Globus pallidus (tissue), 1 donor: ENCODE data around the gene ITIH6.
"Not testable (repeated sequence)": the region's sequence is repeated elsewhere in the genome, so short reads cannot be mapped to it uniquely, and the experiment has no call there.

ENCODE experiments used
- DNase-seq: peaks from one replicate; pipeline ENCODE4 v3.0.0-alpha.2; 2015; ENCODE audit warnings: low spot score

Gene ITIH6, protein sequence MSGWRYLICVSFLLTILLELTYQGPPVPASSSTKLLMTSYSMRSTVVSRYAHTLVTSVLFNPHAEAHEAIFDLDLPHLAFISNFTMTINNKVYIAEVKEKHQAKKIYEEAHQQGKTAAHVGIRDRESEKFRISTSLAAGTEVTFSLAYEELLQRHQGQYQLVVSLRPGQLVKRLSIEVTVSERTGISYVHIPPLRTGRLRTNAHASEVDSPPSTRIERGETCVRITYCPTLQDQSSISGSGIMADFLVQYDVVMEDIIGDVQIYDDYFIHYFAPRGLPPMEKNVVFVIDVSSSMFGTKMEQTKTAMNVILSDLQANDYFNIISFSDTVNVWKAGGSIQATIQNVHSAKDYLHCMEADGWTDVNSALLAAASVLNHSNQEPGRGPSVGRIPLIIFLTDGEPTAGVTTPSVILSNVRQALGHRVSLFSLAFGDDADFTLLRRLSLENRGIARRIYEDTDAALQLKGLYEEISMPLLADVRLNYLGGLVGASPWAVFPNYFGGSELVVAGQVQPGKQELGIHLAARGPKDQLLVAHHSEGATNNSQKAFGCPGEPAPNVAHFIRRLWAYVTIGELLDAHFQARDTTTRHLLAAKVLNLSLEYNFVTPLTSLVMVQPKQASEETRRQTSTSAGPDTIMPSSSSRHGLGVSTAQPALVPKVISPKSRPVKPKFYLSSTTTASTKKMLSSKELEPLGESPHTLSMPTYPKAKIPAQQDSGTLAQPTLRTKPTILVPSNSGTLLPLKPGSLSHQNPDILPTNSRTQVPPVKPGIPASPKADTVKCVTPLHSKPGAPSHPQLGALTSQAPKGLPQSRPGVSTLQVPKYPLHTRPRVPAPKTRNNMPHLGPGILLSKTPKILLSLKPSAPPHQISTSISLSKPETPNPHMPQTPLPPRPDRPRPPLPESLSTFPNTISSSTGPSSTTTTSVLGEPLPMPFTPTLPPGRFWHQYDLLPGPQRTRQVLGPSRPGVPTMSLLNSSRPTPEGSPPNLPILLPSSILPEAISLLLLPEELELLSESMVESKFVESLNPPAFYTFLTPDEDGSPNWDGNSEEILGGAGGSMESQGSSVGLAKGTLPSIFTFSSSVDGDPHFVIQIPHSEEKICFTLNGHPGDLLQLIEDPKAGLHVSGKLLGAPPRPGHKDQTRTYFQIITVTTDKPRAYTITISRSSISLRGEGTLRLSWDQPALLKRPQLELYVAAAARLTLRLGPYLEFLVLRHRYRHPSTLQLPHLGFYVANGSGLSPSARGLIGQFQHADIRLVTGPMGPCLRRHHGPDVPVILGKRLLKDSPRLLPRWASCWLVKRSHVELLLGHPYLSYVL

DNA sequence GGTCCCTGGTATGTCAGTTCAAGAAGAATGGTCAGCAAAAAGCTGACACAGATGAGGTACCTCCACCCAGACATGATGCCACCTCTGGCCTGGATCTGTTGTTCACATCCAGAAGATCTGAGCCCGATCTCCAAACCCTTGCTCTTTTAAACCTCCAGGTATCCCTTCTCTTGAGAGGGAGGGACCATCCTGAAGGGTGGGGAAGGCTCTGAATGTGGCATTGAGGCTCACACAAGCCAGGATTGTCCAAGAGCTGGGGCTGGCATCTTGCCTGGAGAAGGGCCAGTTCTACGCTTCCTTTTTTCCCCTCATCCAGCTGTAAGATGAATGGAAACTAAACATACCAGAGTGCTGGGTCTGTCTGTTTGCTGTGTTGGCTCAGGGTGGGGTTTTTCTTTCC, at the start of gene ITIH6:
Gene ITIH6, minus strand, starts transcription at position 119 of the 400 bp plus-strand sequence. Its CDS starts 45 bp downstream, at position 74.
- DNase-seq, result no peak

DNA sequence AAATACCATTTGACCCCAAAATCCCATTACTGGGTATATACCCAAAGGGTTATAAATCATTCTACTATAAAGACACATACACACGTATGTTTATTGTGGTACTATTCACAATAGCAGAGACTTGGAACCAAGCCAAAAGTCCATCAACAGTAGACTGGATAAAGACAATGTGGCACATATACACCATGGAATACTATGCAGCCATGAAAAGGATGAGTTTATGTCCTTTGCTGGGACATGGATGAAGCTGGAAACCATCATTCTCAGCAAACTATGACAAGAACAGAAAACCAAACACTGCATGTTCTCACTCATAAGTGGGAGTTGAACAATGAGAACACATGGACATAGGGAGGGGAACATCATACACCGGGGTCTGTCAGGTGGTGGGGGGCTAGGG, 49.6 kb upstream of the ITIH6 start:
- not testable (repeated sequence) for DNase-seq

DNA sequence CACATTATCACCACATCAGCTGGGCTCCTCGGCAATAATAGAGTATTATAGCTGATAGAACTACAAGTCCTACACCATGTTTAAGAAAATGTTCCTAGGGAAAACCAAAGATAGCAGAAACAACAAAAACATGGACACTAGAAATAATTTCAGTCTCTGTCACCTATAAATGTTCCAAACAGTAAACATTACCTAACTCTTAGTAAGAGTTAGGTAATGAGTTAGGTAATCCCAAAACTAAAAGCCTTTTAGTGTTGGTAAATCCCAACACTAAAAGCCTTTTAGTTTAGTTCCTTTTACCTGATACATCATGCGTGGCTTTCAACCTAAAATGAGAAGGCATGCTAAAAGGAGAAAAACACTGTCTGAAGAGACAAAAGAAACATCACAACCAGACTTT, 45.0 kb upstream of the ITIH6 start:
- DNase-seq, result no peak

DNA sequence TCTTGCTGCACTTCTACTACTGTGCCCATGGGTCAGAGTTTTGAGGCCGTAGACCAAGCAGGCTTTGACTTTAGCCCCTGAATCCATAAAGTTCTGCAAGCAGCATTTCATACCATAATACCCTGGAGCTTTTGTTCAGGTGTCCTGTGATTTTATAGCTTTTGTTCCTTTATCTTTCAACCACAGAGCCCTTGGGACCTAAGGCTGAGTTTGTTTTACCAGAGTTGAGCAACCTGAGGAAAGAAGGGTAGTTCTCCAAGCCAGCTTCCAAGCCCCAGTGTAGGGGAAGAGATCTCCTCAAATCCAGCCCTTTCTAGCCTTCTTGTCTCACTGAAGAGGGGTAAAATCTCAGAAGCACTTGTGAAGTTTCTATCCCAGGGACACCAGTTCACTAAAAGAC, 44.6 kb upstream of the ITIH6 start:
- no peak for DNase-seq

DNA sequence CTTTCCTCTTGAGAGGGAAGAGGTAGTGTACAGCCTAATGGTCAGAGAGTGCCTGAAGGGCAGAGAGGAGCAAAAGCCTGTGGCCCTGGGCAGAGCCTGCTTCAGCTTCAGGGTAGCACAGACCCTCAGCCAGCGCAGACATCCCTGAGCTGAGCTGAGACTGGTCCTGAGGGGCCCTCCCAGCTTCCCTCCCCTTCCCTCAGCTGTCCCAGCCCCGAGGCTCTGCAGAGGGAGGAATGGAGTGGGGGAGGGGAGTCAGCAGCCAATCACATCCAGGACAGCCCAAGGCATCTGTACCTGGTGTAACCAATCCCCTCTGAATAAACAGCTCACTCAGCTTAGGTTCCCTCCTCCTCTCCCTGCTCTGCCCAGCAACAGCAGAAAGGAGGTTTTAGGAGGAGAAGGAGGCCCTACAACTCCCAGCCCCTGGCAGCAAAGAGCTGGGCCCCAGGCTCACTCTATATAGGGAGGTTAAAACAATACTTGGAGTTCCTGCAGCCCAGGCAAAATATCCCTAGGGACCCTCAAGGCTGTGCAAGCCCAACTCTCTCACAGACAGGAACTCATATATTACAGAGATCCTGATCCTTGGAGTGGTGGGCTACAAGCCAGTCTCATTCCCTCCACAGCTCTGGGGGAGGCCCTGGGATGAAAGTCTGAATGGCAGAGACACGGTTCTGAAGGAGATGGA, 43.3 kb upstream of the ITIH6 start:
- DNase-seq, result not testable (repeated sequence)

DNA sequence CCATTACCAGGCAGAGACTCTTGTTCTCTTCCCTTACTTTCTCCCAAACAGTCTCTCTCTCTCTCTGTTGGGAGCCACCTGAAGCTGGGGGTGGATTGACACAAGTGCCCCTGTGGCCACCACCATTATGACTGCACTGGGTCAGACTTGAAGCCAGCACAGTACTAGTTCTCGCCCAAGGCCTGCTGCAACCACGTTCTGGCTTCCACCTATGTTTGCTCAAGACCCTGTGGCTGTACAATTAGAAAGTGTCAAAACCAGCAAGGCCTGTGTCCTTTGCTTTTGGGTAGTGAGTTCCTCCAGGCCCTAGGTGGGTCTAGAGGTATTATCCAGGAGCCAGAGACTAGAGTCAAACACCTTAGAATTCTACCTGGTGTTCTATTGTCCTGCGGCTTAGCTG, 40.5 kb upstream of the ITIH6 start:
- DNase-seq, result no peak

DNA sequence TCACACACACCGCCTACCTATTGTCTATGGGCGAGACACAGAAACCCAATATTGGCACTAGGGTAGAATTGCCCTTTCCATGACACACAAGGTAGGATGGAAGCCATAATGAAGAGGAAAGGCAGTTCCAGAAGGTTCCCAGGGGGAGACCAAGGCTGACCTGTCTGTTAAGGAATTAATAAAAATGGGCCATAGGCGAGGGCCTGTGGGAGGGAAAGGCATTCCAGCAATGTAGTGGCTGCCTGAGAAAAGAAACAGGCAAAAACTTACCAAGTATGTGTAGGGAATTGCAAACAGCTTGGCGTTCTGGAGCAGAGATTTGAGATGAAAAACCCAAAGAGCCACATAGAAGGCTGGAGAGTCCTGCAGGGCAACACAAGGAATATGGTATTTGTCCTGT, 28.5 kb upstream of the ITIH6 start:
- DNase-seq, result no peak

DNA sequence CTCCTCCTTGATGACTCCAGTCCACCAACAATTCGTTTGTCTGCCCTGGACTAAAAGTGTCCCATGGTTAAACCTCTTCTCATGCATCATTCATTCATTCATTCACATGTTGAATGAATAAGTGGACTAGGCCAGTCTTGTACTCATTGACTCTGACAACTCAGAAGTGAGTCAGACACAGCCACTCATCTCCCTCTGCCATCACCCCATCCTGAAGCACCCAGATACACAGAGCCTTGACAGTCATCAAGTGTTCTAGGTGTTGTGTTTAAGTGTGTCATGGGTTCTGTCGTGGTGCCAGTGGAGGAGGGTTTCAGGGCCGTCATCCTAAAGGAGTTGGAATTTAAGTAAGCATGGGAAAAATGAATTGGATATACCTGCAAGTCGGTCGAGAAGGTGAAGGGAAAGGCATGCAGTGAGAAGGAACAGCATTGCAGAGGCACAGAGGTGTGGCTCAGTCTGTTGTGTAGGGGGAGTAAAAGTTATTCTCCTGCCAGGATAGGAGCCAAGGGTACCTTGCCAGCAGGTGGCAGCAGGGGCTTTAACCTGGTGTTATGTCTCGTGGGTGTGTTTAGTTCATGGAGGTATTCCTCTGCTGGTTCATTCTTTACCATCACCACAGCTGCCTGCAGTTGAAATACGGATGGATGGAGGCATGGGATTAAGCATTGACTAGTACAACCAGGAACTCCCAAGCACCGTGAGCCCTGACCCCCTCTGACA, 27.8 kb upstream of the ITIH6 start:
- no peak for DNase-seq

DNA sequence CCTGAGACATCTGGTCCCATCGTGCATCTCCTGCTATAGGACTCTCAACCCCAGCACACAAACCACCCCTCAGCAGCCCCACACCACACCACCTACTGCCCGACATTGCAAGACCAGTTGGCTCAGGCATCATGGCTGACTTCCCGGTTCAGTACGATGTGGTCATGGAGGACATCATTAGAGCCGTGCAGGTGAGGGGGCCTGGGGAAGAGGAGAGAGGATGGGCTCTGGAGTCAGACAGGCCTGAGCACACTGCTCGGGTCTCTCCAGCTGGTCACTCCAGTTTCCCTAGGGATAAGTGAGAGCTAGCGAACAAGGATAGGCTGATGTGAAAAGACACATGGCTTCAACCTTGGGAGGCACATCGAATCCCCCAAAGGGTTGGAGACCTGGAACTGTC, 26.7 kb upstream of the ITIH6 start:
- DNase-seq, result no peak

DNA sequence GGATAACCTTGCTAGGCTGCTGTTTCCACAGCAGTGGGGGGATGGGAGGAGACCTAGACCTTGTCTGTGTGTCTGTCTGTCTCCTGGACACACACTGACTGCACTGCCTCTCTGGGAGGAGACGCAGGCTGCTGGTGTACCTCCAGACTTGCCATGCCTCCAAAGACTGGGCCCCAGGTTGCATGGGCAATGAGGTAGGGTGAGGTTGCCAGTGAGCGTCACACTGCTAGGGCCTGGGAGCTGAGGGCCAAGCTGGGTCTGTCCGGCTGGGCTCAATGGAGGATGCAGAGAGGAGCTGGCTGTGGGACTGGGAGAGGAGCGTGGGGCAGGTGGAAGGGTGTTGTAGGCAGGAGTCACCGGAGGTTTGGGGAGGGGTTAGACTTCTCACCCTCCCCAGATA, 26.1 kb upstream of the ITIH6 start:
- no peak for DNase-seq

DNA sequence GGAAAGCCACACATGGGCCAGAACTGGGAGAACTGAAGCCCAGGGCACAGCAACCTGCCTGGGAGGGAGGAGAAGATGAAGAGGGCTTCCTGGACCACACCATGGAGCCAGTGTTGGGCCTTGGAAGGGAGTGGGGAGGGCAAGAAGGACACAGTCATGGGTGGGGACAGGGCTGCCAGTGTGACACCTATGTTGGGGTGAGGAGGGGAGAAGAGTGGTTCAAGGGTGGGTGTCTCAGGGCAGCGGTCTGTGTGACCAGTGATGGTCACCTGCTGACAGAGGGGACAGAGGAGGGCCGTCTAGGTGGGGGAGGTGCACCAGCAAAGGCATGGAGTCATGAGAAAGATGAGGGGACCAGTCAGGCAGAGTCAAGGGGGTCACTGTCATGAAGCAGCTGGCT, 23.3 kb upstream of the ITIH6 start:
- no peak for DNase-seq

DNA sequence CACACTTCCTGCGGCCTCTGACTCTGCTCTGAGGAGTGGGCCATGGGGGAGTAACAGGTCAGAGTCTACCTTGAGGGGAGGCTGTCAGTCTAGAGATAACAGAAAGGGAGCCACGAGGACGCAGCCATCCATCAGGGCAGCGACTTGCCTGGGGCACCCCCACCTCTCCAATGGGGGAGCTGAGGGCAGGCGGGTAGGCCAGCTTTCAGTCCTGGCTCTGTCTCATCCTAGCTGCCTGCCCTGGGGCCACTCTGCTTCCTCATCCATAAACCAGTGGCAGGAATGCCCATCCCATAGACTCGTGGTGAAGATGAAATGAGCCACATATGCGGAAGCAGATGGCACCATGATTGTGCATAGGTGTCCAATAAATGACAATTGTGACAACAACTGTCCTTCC, 22.7 kb upstream of the ITIH6 start:
- DNase-seq, result no peak

DNA sequence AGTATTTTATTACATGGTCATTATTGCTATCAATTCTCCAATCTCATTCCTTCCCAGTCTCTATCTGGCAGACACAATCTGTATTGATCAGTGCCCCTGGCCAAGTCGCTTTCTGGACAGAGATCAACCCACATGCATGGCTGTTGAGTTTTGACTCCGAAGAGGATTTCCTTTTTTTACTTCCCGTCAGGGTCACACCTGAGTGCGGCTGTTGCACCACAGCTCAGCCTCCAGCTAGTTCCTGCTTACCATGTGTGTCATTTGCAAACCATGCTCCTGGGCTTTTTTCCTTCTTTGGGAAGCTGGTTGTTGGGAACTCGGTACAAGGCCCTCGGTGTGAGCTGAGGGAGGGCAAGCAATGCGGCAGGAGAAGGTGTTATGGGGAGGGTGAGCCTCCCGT, 21.1 kb upstream of the ITIH6 start:
- no peak for DNase-seq

DNA sequence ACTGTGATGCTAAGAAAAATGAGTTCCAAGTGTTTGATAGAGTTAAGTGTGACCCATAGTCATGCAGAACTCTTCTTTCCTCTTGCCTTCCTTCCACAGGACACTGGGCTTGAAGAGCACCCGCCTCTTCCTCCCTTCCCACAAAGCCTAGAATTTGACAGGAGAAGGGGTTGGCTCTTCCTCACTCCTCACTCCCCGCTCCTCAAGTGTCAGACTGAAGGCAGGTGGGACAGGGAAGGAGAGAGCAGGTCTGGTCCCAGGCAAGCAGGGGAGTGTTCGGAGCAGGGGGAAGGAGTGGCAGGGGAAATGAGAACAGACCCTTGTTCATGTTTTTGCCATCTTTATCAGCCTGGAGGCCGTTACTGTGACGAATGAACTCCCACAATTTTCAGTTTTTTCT, 20.2 kb upstream of the ITIH6 start:
- no peak for DNase-seq

DNA sequence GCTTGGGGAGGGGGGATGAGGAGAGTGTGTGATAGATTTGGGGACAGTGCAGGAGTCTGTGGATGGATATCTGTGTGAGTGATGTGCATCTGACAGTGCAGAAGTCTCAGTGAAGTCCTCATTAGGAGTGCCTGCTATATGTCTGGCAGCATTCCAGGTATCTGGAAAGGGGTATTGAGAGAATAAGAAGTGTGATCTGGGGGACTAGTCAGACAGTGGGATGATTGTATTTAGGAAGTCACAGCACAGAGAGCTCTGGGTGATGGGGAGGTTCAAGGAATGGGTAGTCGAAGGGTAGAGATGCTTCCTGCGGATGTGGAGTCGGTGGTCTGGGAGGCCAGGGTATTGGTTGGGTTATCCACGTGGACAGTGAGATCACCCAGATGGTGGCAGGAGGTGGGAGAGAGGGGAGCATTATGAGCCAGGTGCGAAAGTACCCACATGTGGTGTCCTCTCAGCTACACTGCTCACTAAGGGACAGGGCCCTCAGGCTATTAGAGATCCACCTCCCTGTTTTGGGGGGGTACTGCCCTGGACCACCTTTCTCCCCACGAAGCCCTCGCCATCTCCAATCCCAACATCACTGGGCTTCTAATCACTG, 19.3 kb upstream of the ITIH6 start:
- DNase-seq, result no peak

DNA sequence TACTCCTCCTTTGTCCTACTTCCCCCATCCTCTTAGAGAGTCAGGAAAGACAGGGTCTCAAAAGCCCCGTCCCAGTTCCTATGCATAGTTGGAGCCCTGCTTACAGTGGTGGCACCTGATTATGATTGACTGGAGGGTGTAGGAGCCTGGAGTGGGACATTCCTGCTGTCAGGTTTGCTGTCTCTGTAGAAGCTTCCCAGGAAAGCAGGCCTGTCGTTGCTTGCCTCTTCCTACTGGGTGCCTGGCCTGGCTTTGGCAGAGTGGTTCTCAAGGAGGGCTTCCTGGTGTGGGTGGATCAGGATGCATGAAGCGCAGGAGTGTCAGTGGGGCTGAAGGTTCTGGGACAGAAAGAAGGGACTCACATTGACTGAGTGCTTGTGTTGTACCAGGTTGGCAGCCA, 14.3 kb upstream of the ITIH6 start:
- no peak for DNase-seq

DNA sequence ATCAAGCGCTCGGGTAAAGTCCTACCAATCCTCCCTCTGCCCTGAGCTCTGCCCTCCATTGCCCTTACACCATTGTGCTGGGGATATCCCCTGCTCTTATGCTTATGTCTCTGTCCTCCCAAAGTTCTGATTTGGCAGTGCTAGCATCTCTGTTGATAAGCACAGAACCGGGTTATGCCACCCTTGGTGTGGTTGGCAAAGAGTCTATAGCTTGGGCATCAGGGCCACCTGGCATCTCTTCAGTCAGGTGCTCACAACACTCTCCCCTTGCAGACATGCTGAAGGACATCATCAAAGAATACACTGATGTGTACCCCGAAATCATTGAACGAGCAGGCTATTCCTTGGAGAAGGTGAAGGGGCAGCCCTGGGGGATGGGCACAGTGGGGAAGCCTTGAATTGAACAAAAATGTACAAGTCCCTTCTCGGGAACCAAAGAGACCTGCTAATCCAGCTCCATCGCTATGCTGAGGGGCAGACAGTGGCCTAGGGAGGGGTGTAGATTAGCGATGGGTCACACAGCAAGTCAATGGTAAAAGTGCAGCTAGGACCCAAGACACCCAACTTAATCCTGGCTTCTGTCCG, 13.3 kb upstream of the ITIH6 start:
- no peak for DNase-seq

DNA sequence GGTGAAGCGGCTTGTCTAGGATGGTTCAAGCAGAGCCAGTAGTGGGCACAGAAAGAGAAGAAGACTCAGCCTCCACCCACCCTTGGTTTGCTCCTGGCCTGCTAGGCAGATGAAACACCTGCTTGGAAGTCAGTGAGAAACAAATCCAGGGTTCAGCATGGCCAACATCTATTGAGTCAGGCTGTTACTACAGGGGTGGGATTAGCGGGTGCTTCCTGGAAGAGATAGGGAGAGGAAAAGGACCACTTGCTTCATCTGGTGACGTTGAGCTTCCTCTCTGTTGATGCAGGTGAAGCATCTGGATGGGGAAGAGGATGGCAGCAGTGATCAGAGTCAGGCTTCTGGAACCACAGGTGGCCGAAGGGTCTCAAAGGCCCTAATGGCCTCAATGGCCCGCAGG, 12.5 kb upstream of the ITIH6 start:
- no peak for DNase-seq

DNA sequence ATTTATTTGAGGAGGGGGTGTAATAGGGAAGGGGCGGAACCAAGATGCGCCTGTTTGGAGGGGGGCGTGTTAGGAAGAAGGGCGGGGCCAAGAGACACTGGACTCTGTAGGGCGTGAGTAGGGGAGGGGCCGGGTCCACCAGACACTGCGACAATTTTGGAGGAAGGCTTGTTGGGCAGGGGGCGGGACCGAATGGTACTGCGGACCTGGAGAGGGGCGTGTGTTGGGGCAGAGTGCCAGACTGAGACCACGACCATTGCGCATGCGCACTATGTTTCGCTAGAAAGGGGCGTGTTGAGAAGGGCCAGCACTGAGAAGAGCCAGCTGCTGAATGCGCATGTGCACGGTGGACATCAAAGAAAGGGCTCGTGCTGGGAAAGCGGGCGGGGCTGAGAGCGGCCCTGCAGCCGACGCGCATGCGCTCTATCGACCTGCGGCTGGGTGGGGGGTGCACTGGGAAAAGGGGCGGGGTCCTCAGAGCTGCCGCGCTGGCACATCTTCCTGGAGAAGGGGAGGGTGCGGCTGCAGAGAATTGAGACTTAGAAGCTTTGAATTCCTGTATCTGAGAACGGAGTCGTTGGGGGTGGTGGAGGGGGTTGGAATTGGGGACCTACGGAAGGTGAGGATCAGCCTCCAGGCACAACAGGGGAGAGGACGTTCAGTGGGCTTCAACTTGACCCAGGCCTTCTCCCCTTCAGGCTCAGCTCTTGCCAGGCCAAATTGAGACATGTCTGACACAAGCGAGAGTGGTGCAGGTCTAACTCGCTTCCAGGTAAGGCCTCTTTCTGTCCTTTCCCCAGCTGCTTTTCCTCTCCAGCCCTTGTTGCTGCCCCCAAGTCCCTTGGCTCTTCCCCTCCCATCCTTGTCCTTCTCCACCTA, 10.8 kb upstream of the ITIH6 start:
- DNase-seq, result peak; percentile 92
